Body of pancreas (tissue), 4 donors: ENCODE measurements around the gene ATG10. TPM values are rescaled to one million over a fixed set of nuclear protein-coding genes. Genes with fewer than 3 reads are reported as not detected.

Experiments
- ATAC-seq: fragments of 150-250 bp; one replicate; pipeline ENCODE4 v1.9.1; 2016
- DNase-seq, 4 donors: peaks; one replicate each; pipeline ENCODE4 v3.0.0-alpha.2; 2019
- H3K27ac ChIP-seq, 4 donors: fragments of 200-600 bp; sonication (generic); 1 replicate in 3 of 4; 2 replicates in 1 of 4; pipeline versions ENCODE4 v1.5.1 to v1.6.1; 2016 to 2019; ENCODE audit warnings: mild to moderate bottlenecking in 1 of 4, mixed read lengths in 1 of 4, moderate library complexity in 1 of 4
- H3K27me3 ChIP-seq, 2 donors: fragments of 200-600 bp; sonication (generic); one replicate each; pipeline ENCODE4 v1.6.0; 2016; ENCODE audit warnings: mild to moderate bottlenecking in 1 of 2
- H3K36me3 ChIP-seq, 2 donors: fragments of 200-600 bp; sonication (generic); replicated peaks in 1 of 2; 2 replicates each; pipeline ENCODE4 v1.5.1; 2016; ENCODE audit warnings: low read depth in 2 of 2; ENCODE audit not compliant: insufficient read depth in 1 of 2
- H3K4me1 ChIP-seq: fragments of 200-600 bp; sonication (generic); one replicate; pipeline ENCODE4 v1.6.0; 2016
- H3K4me3 ChIP-seq, 2 donors: fragments of 200-600 bp; sonication (generic); 1 replicate in 1 of 2; 2 replicates in 1 of 2; pipeline ENCODE4 v1.5.1; 2016 to 2019
- H3K9me3 ChIP-seq, 3 donors: fragments of 200-600 bp; sonication (generic); 1 replicate in 2 of 3; 2 replicates in 1 of 3; pipeline ENCODE4 v1.5.1; 2016
- POLR2A ChIP-seq, 3 donors: fragments of 450-650 bp; IDR thresholded peaks; one replicate each; pipeline ENCODE4 v1.6.1; 2016; ENCODE audit warnings: antibody characterized with exemption in 3 of 3, mild to moderate bottlenecking in 2 of 3
- WGBS, 2 donors: methylation state at CpG; one replicate each; pipeline ENCODE4 v1.1.5; 2017; 5-methylcytosine and 5-hydroxymethylcytosine counted together
- intact Hi-C: fragments of 100-400 bp; cut with DNase I; formaldehyde crosslinking; loops from one replicate; pipeline ENCODE4 v1.15.1; 2023
- total RNA-seq, 2 donors: library from RNA; depleted of rRNA; stranded (reverse); fragments of >200 nt; gene quantifications; one replicate each; pipeline ENCODE4 v1.1.0, GENCODE V29; 2016
- TF ChIP-seq, protein P1 (sequence below), 7 experiments: fragments of 450-650 bp in 4 of 7; fragments of 200-600 bp in 3 of 7; sonication (generic) in 3 of 7; IDR thresholded peaks; one replicate each; pipeline ENCODE4 v1.5.1; 2016 to 2019; ENCODE audit warnings: antibody characterized with exemption in 7 of 7

Gene ATG10
- total RNA-seq, 2 donors from 2014 or later, result 2.9 to 4.6 TPM

DNA sequence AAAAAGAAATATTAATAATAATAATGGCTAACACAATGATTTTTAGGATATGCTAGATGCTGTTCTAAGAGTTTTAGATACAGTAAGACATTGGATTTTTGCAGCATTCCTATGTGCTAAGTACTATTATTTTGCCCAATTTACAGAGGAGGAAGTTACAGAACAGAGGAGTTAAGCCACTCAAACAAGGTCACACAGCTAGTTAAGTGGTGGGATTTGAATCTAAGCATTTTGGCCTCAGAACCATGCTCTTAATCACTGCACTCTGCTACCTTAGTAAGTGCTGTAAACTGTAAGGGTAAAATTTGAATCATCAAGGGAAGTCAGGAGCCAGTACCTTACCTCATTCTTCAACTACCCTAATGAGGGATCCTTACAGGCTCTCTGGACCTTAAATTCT is 280.9 kb downstream of the ATG10 start:
- H3K4me3 ChIP-seq, result no peak overlapping the region
- no peaks in the 10 kb centered on the region for H3K36me3 ChIP-seq
- TF ChIP-seq, protein P1, sequence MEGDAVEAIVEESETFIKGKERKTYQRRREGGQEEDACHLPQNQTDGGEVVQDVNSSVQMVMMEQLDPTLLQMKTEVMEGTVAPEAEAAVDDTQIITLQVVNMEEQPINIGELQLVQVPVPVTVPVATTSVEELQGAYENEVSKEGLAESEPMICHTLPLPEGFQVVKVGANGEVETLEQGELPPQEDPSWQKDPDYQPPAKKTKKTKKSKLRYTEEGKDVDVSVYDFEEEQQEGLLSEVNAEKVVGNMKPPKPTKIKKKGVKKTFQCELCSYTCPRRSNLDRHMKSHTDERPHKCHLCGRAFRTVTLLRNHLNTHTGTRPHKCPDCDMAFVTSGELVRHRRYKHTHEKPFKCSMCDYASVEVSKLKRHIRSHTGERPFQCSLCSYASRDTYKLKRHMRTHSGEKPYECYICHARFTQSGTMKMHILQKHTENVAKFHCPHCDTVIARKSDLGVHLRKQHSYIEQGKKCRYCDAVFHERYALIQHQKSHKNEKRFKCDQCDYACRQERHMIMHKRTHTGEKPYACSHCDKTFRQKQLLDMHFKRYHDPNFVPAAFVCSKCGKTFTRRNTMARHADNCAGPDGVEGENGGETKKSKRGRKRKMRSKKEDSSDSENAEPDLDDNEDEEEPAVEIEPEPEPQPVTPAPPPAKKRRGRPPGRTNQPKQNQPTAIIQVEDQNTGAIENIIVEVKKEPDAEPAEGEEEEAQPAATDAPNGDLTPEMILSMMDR (IDR thresholded peaks at IDR 0.05), result no peak
- no peak for TF ChIP-seq POLR2A (IDR thresholded peaks at IDR 0.05)
- H3K4me1 ChIP-seq, result no peaks in the 10 kb centered on the region
- no peak for ATAC-seq
- H3K9me3 ChIP-seq, result no peaks in the 10 kb centered on the region
- no peak for DNase-seq
- H3K27ac ChIP-seq, result no peak overlapping the region
- H3K27me3 ChIP-seq, result no peaks in the 10 kb centered on the region
- intact Hi-C loops, result no loop called here

DNA sequence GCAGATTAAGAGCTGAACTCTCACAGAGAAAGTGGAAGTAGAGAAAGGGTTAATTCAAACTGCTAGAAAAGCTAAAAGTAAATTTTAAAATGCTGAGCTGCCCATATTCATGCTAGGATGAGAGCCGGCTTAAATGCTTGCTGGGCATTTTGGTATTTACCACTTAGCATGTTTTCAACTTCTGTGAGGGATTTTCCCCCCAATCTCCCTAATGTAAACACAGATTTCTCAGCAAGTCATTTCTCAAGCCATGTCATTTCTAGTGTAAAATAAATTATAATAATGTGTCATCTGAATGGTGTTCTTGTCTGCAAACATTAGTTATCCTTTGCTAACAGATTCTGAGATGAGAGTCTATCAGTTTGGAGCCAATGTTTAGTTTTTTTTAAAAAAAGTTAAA is 284.0 kb downstream of the ATG10 start:
- 50 to 58% methylated on average over 1 of the region's 1 CpG for WGBS, 2 donors
- no peak overlapping the region for H3K27ac ChIP-seq
- no peaks in the 10 kb centered on the region for H3K9me3 ChIP-seq
- TF ChIP-seq, protein P1 (IDR thresholded peaks at IDR 0.05), result no peak
- no peak for TF ChIP-seq POLR2A (IDR thresholded peaks at IDR 0.05)
- H3K4me1 ChIP-seq, result no peaks in the 10 kb centered on the region
- DNase-seq (no peak), ATAC-seq (no peak)
- no peaks in the 10 kb centered on the region for H3K36me3 ChIP-seq
- no peak overlapping the region for H3K4me3 ChIP-seq
- intact Hi-C loops, result no loop called here
- H3K27me3 ChIP-seq, result no peaks in the 10 kb centered on the region

DNA sequence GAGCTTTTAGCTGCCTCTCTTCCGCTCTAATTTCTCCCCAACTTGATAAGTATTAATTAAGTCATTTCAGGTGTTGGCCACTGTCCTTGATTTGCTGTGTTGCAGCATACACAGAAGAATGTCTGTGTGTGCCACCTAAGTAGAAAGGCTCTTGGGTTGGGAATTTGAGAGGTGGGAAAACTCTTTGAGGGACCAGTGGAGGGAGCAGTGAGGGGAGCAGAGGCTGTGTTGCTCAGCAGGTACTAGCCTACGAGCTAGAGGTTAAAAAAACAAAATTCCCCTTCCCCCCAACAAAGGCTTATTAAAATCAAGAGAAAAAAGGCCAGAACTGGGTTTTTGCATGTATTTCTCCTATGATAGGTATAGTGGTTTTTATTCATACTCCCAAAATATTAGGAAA is 285.4 kb downstream of the ATG10 start:
- WGBS, 2 donors, result 83 to 95% methylated on average over 2 of the region's 2 CpGs
- intact Hi-C loops, result no loop called here
- DNase-seq (no peak), ATAC-seq (no peak)
- no peaks in the 10 kb centered on the region for H3K36me3 ChIP-seq
- H3K4me3 ChIP-seq, result no peak overlapping the region
- H3K4me1 ChIP-seq, result no peaks in the 10 kb centered on the region
- no peak overlapping the region for H3K27ac ChIP-seq
- no peaks in the 10 kb centered on the region for H3K27me3 ChIP-seq
- no peak for TF ChIP-seq POLR2A (IDR thresholded peaks at IDR 0.05)
- TF ChIP-seq, protein P1 (IDR thresholded peaks at IDR 0.05), result no peak
- no peaks in the 10 kb centered on the region for H3K9me3 ChIP-seq

DNA sequence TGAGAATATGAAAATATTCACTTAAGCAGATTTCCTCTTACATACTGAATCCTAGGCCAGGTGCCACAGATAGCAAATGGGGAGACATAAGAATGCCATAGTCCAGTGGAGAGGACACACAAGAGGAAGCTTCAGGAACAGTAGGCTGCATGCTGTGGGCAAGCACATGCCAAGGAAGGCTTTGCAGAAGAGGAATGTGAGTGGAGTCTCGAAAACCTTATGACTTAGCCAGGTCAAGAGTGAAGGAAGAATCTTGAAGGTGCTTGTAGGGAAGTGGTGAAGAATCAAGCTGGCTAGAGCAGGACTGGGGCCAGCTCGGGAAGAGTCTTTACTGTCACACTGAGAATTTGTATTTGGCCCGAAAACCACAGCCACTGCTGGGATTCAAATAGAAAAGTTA is 285.9 kb downstream of the ATG10 start:
- 80 to 94% methylated on average over 3 of the region's 3 CpGs for WGBS, 2 donors
- Histone ChIP-seq H3K27ac (no peak overlapping the region), H3K9me3 (no peaks in the 10 kb centered on the region), H3K27me3 (no peaks in the 10 kb centered on the region), H3K36me3 (no peaks in the 10 kb centered on the region), H3K4me1 (no peaks in the 10 kb centered on the region), H3K4me3 (no peak overlapping the region)
- intact Hi-C loops, result no loop called here
- ATAC-seq (no peak), DNase-seq (no peak)
- TF ChIP-seq POLR2A (IDR thresholded peaks at IDR 0.05), result no peak
- TF ChIP-seq, protein P1 (IDR thresholded peaks at IDR 0.05), result no peak

DNA sequence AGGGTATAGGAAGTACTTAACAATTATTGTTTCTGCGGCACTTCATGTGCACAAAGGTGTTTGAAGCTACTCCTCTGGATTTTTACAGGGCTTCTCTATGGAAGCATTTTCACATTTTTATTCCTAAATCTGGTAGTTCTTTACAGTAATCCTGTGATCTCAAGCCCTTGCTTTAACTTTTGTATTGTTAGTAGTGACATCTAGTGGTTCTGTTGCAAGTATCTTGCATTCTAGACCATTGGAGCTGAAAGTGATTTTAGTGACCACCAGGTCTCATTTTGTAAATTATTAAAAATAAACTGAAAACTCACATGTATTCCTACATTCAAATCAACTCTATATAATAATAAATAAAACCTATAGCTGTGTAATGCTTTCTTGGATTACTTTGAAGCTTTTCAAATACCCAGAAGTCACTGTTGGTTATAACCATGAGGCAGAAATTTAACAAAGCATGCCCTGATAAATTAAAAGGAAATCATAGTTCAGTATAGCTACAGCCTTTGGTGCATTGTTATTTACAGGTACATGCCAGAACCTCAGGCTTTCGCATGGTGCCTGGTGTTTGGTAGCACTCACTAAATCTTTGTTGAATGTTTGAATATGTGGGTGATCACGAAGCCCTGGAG is 287.5 kb downstream of the ATG10 start:
- H3K36me3 ChIP-seq, result no peaks in the 10 kb centered on the region
- no peaks in the 10 kb centered on the region for H3K9me3 ChIP-seq
- no peak for DNase-seq
- H3K4me1 ChIP-seq, result no peaks in the 10 kb centered on the region
- WGBS, 2 donors, result 88 to 93% methylated on average over 3 of the region's 3 CpGs
- TF ChIP-seq, protein P1 (IDR thresholded peaks at IDR 0.05), result peak in 4 of 7 experiments; percentile 12 to 31 (median 21)
- no peak for TF ChIP-seq POLR2A (IDR thresholded peaks at IDR 0.05)
- no peaks in the 10 kb centered on the region for H3K27me3 ChIP-seq
- no peak for ATAC-seq
- intact Hi-C loops, result no loop called here
- H3K27ac ChIP-seq, result no peak overlapping the region
- H3K4me3 ChIP-seq, result no peak overlapping the region
